ENCODE data around the gene SLC20A1.
"Not testable (repeated sequence)": the region's sequence is repeated elsewhere in the genome, so short reads cannot be mapped to it uniquely, and the experiment has no call there.

SLC20A1 gene

GRCh38 chr2:112645310-112646101 is at the start of gene SLC20A1:
TSS of gene SLC20A1 (plus strand) at chr2:112645939. CDS start at chr2:112646829, 890 bp downstream.
- in situ Hi-C loops (cut with HindIII; ENCODE audit: low pct_ligation_motif_present, low pct_unique_long_range_greater_than_20kb, low sequenced_read_pairs): no loop called here

GRCh38 chr2:112597537-112598322 is 48.0 kb upstream of the SLC20A1 start:
- no peak for DNase-seq
- in situ Hi-C loops (cut with HindIII; ENCODE audit: low pct_ligation_motif_present, low pct_unique_long_range_greater_than_20kb, low sequenced_read_pairs): no loop called here

More at GRCh38 chr2:112645310-112646101, at the start of gene SLC20A1:
- peak; percentile 96 for DNase-seq

- in situ Hi-C loops (cut with HindIII; ENCODE audit: low pct_ligation_motif_present, low pct_unique_long_range_greater_than_20kb, low sequenced_read_pairs): no loop called here
- no peak for DNase-seq
These were observed 45.1 kb upstream of the SLC20A1 start for GRCh38 chr2:112600634-112601033.

GRCh38 chr2:112601754-112602153 is 44.0 kb upstream of the SLC20A1 start:
- DNase-seq: no peak
- in situ Hi-C loops (cut with HindIII; ENCODE audit: low pct_ligation_motif_present, low pct_unique_long_range_greater_than_20kb, low sequenced_read_pairs): no loop called here

- no peak for DNase-seq
- in situ Hi-C loops (cut with HindIII; ENCODE audit: low pct_ligation_motif_present, low pct_unique_long_range_greater_than_20kb, low sequenced_read_pairs): no loop called here
These were observed 42.8 kb upstream of the SLC20A1 start for GRCh38 chr2:112602917-112603316.

GRCh38 chr2:112603731-112604130 is 42.0 kb upstream of the SLC20A1 start:
- DNase-seq: no peak
- in situ Hi-C loops (cut with HindIII; ENCODE audit: low pct_ligation_motif_present, low pct_unique_long_range_greater_than_20kb, low sequenced_read_pairs): no loop called here

- in situ Hi-C loops (cut with HindIII; ENCODE audit: low pct_ligation_motif_present, low pct_unique_long_range_greater_than_20kb, low sequenced_read_pairs): no loop called here
- DNase-seq: no peak
These were observed 40.8 kb upstream of the SLC20A1 start for GRCh38 chr2:112604952-112605351.

- DNase-seq: no peak
- in situ Hi-C loops (cut with HindIII; ENCODE audit: low pct_ligation_motif_present, low pct_unique_long_range_greater_than_20kb, low sequenced_read_pairs): no loop called here
These were observed 39.8 kb upstream of the SLC20A1 start for GRCh38 chr2:112605926-112606325.

- DNase-seq: no peak
- in situ Hi-C loops (cut with HindIII; ENCODE audit: low pct_ligation_motif_present, low pct_unique_long_range_greater_than_20kb, low sequenced_read_pairs): no loop called here
These were observed 39.2 kb upstream of the SLC20A1 start for GRCh38 chr2:112606547-112606946.

GRCh38 chr2:112607680-112608438 is 37.9 kb upstream of the SLC20A1 start:
- in situ Hi-C loops (cut with HindIII; ENCODE audit: low pct_ligation_motif_present, low pct_unique_long_range_greater_than_20kb, low sequenced_read_pairs): no loop called here
- no peak for DNase-seq

- in situ Hi-C loops (cut with HindIII; ENCODE audit: low pct_ligation_motif_present, low pct_unique_long_range_greater_than_20kb, low sequenced_read_pairs); DNase-seq: not testable (repeated sequence)
These were observed 36.4 kb upstream of the SLC20A1 start for GRCh38 chr2:112609320-112609719.

GRCh38 chr2:112612283-112612682 is 33.5 kb upstream of the SLC20A1 start:
- in situ Hi-C loops (cut with HindIII; ENCODE audit: low pct_ligation_motif_present, low pct_unique_long_range_greater_than_20kb, low sequenced_read_pairs); DNase-seq: not testable (repeated sequence)

GRCh38 chr2:112614201-112614840 is 31.4 kb upstream of the SLC20A1 start:
- in situ Hi-C loops (cut with HindIII; ENCODE audit: low pct_ligation_motif_present, low pct_unique_long_range_greater_than_20kb, low sequenced_read_pairs): no loop called here
- no peak for DNase-seq

GRCh38 chr2:112615051-112615450 is 30.7 kb upstream of the SLC20A1 start:
- in situ Hi-C loops (cut with HindIII; ENCODE audit: low pct_ligation_motif_present, low pct_unique_long_range_greater_than_20kb, low sequenced_read_pairs): no loop called here
- no peak for DNase-seq

- DNase-seq; in situ Hi-C loops (cut with HindIII; ENCODE audit: low pct_ligation_motif_present, low pct_unique_long_range_greater_than_20kb, low sequenced_read_pairs): not testable (repeated sequence)
These were observed 29.9 kb upstream of the SLC20A1 start for GRCh38 chr2:112615798-112616197.

GRCh38 chr2:112618383-112618782 is 27.4 kb upstream of the SLC20A1 start:
- no peak for DNase-seq
- in situ Hi-C loops (cut with HindIII; ENCODE audit: low pct_ligation_motif_present, low pct_unique_long_range_greater_than_20kb, low sequenced_read_pairs): no loop called here

- peak; percentile 38 for DNase-seq
- in situ Hi-C loops (cut with HindIII; ENCODE audit: low pct_ligation_motif_present, low pct_unique_long_range_greater_than_20kb, low sequenced_read_pairs): no loop called here
These were observed 23.8 kb upstream of the SLC20A1 start for GRCh38 chr2:112621790-112622527.

GRCh38 chr2:112622528-112622849 is 23.2 kb upstream of the SLC20A1 start:
- in situ Hi-C loops (cut with HindIII; ENCODE audit: low pct_ligation_motif_present, low pct_unique_long_range_greater_than_20kb, low sequenced_read_pairs): no loop called here
- DNase-seq: no peak

All from ACHN (cell line).